PC-9 (cell line): ENCODE measurements around the gene ADAMTS8.

Experiments
- CTCF ChIP-seq: fragments of 200-600 bp; sonication (generic); conservative IDR thresholded peaks from 2 replicates; pipeline ENCODE4 v1.6.1; 2017; ENCODE audit warnings: mixed run types, antibody characterized with exemption, mild to moderate bottlenecking, moderate library complexity
- EZH2 ChIP-seq: fragments of 200-600 bp; sonication (generic); IDR thresholded peaks from 2 replicates; pipeline ENCODE4 v1.8.0; 2017; ENCODE audit warnings: antibody characterized with exemption, low read depth

GRCh38 chr11:130431801-130432200 lies 3.4 kb upstream of the ADAMTS8 start:
- TF ChIP-seq CTCF (no peak), EZH2 (no peak)
